DMS114 treated with DMSO at 0.1 percent for 48 hours (cell line): ENCODE data around the gene STAT6.
A peak's percentile ranks its signal among the peaks of the same experiment; 100 is the strongest.

Experiments used
- DNase-seq: peaks from one replicate; lab custom pipeline; 2025; ENCODE audit not compliant: unreplicated experiment; lab: John Stamatoyannopoulos, UW

The STAT6 gene

GRCh38 chr12:57101892-57102695 is 9.1 kb downstream of the STAT6 start:
- DNase-seq = no peak

- no peak for DNase-seq
Observed at GRCh38 chr12:57099766-57100165, 11.4 kb downstream of the STAT6 start.

- no peak for DNase-seq
Observed at GRCh38 chr12:57099047-57099714, 12.0 kb downstream of the STAT6 start.

DNA sequence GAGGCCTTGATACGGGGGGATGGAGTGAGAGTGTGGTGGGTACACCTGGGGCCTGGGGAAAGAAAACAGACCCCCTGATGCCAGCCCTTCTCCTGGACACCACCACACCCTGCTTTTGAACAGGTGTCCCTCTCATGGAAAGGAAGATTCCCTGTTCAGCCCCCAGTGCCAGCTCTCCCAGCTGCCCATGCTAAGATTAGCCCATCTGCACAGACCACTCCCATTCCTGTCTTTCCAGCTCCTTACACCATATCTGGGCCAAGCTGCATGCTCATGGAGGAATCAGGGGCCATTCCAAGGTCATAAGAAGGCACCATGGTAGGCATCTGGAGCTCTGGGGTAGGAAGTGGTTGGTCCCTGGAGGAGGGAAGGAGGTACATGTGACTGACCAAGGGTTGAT is 12.6 kb downstream of the STAT6 start:
- no peak for DNase-seq

DNA sequence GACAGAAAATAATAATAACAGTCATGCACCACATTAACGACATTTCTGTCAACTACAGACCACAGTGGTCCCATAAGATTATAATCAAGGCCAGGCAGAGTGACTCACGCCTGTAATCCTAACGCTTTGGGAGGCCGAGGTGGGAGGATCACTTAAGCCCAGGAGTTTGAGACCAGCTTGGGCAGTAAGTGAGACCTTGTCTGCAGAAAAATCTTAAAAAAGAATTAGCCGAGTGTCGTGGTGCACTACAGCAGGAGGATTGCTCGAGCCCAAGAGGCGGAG is 13.7 kb downstream of the STAT6 start:
- DNase-seq = no peak

DNA sequence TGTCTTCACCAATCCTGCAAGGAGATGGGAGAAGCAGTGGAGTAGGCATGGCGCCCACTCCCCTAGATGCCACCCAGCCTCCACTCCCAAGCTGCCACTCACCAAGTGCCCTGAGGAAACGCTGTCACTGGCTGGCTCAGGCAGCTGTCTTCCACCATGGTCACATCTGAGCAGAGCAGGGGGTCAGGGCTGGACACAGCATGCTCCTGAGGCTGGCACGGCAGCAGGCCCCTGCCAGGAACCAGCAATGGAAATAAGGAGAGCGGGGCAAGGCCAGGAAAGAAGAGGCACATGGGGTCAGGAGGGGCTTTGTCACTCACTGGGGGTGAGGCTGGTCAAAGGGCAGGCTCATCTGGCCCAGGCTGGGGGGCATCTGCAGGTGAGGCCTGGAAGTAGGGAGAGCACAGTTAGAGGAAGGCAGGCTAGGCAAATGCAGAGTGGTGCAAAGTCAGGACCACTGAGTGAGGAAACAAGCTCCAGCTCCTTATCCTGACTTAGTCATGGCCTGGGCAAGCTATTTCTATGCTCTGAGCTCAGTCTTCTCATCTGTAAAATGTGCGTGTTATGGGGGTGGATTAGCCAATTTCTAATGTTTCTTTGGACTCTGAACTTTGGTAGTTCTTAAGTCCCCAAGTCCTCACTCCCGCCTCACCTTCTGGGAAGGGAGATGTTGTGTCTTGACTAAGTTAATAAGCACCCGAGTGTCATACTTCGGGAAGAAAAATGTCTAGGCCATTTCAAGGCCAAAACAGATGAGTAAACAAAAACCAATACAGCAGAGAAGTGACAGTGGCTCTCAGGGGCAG is 14.2 kb downstream of the STAT6 start:
- no peak for DNase-seq

GRCh38 chr12:57096099-57096572 is 15.0 kb downstream of the STAT6 start:
- no peak for DNase-seq

DNA sequence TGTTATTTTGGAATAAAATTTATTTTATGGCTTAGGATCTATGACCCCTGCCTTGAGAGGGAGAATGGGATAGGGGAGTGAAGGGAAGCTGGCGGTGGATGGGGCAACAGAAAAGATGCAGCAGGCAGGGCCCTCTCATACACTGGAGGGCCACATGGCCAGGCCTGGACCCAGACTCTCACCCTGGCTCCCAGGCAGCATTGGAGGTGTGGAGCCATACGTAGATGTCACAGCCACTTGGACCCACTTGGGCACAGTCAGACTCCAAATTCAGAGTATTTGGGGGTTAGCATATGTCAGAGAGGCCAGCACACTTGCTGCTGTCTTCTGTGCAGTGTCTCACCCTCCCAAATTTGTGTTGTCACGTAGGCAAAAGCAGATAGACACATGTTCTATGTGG is 15.7 kb downstream of the STAT6 start:
- no peak for DNase-seq

- DNase-seq = no peak
Observed at GRCh38 chr12:57094208-57095160, 16.7 kb downstream of the STAT6 start.

DNA sequence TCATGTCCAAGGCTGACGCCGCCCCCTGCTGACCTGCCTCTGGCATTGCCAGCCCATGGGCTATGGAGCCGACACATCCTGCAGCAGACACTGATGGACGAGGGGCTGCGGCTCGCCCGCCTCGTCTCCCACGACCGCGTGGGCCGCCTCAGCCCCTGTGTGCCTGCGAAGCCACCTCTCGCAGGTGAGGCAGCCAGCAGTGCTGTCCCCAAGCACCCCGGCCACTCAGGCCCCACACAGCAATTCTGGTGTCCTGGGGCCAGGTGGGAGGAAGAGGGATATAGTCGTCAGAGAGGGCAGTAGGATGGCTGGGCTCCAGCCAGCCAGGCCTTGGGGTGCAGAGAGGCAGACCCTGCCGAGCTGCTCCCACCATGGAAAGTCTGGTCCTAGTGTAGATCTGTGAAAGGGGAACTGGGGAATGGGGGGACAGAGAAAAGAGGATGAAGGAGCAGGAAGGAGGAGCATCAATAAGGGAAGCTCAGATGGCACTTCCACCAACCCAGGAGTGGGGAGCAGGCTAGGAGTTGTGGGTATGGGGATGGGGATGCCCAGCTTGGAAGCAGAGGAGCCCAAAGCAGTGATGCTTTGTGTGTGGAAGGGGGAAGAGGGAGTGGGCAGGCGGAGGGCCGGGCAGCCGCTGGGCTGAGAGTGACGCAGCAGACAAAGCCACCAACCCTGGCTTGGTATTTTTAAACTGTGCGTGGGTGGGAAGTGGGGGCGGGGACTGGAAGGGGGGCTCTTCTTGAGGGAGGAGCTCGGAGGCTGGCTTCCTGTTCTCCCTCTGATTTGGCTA is 17.6 kb downstream of the STAT6 start:
- no peak for DNase-seq

- no peak for DNase-seq
Observed at GRCh38 chr12:57092876-57093414, 18.2 kb downstream of the STAT6 start.

- no peak for DNase-seq
Observed at GRCh38 chr12:57092529-57092862, 18.7 kb downstream of the STAT6 start.

DNA sequence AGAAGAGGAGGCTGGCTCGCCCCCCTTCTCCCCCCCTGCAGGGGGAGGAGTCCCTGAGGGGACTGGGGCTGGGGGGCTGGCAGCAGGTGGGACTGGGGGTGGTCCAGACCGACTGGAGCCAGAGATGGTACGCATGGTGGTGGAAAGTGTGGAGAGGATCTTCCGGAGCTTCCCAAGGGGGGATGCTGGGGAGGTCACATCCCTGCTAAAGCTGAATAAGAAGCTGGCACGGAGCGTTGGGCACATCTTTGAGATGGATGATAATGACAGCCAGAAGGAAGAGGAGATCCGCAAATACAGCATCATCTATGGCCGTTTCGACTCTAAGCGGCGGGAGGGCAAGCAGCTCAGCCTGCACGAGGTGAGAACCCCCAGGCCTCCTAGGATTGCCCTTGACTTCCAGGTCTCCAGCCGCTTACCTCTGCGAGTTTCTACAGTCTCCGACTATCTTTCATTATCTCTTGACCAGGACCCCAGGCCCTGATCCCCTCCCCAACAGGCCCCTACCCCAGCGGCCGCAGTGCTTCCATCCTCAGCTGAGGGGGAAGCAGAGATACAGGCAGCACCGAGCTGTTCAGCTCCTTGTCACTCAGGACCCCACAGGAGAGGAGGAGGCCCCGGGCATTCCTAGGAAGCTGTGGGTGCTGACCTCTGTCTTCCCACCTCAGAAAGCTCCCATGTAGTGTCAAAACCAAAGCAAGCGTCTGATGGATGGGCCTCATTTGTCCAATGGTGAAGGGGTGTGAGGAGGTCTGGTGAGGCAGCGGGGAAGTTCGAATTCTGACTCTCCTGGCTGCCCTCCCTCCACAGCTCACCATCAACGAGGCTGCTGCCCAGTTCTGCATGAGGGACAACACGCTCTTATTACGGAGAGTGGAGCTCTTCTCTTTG is 19.3 kb downstream of the STAT6 start:
- DNase-seq = no peak

GRCh38 chr12:57090924-57091637 is 20.1 kb downstream of the STAT6 start:
- DNase-seq = peak; percentile 42

DNA sequence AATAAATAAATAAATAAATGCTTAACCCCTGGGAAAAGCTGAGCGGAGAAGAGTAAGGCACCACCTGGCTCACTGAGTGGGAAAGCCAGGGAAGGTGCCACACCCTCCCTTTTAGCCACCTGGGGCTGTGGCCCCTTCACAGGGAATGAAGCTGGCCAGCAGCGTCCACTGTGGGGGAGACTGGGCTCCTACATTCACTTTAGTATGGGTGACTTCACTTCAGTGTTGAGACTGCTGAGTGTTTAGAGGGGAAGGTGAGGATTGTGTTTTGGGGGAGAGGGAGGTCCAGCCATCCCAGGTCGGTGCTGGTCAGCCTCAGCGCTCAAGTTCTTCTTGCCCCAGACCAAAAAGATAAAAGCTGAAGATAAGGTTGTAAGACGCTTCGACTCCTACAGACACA is 20.7 kb downstream of the STAT6 start:
- DNase-seq = no peak

DNA sequence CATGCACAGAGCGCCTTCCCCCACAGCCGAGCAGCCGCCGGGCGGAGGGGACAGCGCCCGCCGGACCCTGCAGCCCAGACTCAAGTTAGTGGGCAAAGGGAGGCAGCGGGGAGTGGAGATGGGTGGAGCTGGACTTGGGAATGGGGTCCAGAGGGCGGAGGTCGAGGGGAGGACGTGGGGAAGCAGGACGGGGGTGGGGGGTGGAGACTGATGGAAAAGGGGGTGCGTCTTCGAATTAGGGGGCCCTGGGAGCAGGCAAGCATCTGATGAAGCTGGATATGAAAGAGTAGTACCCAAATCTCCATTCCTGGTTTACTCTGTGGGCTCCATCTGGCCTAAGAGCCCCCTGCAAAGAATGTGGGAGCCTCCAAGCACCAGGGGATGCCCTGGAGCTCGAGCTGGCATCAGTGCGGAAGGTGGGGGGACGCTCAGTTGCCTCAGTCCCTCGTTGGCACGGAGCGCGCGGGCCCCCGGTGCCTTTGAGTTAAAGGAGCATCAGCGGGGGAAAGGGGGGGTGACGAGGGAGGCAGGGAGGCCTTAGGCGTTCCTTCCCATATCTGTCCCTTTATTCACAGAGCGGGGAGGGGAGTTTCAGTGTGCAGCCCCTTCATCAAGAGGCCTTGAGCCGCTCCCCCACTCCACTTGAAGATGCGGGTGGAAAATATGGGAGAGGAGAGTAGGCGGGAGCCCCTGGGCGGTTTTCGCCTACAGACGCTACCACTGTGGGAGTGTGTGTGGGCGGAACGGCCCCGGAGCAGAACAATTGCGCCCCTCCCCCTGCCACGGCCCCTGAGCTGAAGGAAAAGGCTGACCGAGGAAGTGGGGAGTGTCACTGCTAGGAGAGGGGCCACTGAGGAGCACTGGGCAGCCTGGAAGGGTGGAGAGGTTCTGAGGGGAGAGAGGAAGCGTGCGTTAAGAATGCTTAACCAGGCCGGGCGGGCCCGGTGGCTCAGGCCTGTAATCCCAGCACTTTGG is 21.6 kb downstream of the STAT6 start:
- no peak for DNase-seq
